ENCODE measurements around the gene GPATCH1.

- TF ChIP-seq, protein P1, sequence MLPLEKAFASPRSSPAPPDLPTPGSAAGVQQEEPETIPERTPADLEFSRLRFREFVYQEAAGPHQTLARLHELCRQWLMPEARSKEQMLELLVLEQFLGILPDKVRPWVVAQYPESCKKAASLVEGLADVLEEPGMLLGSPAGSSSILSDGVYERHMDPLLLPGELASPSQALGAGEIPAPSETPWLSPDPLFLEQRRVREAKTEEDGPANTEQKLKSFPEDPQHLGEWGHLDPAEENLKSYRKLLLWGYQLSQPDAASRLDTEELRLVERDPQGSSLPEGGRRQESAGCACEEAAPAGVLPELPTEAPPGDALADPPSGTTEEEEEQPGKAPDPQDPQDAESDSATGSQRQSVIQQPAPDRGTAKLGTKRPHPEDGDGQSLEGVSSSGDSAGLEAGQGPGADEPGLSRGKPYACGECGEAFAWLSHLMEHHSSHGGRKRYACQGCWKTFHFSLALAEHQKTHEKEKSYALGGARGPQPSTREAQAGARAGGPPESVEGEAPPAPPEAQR (tag by site-specific recombination; IDR thresholded peaks at IDR 0.05), result no peak
- no peak for TF ChIP-seq YY1 (tag by site-specific recombination; IDR thresholded peaks at IDR 0.05)
- no peak for TF ChIP-seq CTCF (tag by site-specific recombination; IDR thresholded peaks at IDR 0.05)
- TF ChIP-seq PRDM10 (tag by site-specific recombination; IDR thresholded peaks at IDR 0.05), result peak; percentile 91
- TF ChIP-seq GLIS1 (tag by site-specific recombination; IDR thresholded peaks at IDR 0.05), result peak; percentile 62
- no peak for TF ChIP-seq SCRT2 (tag by site-specific recombination; IDR thresholded peaks at IDR 0.05)
- TF ChIP-seq, protein P2, sequence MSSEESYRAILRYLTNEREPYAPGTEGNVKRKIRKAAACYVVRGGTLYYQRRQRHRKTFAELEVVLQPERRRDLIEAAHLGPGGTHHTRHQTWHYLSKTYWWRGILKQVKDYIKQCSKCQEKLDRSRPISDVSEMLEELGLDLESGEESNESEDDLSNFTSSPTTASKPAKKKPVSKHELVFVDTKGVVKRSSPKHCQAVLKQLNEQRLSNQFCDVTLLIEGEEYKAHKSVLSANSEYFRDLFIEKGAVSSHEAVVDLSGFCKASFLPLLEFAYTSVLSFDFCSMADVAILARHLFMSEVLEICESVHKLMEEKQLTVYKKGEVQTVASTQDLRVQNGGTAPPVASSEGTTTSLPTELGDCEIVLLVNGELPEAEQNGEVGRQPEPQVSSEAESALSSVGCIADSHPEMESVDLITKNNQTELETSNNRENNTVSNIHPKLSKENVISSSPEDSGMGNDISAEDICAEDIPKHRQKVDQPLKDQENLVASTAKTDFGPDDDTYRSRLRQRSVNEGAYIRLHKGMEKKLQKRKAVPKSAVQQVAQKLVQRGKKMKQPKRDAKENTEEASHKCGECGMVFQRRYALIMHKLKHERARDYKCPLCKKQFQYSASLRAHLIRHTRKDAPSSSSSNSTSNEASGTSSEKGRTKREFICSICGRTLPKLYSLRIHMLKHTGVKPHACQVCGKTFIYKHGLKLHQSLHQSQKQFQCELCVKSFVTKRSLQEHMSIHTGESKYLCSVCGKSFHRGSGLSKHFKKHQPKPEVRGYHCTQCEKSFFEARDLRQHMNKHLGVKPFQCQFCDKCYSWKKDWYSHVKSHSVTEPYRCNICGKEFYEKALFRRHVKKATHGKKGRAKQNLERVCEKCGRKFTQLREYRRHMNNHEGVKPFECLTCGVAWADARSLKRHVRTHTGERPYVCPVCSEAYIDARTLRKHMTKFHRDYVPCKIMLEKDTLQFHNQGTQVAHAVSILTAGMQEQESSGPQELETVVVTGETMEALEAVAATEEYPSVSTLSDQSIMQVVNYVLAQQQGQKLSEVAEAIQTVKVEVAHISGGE (tag by site-specific recombination; conservative IDR thresholded peaks at IDR 0.05; ENCODE audit: low read depth), result no peak
- no peak for TF ChIP-seq SETDB1 (IDR thresholded peaks at IDR 0.05; ENCODE audit: insufficient read length, low read length)
- no peak for TF ChIP-seq ZNF174 (tag by site-specific recombination; IDR thresholded peaks at IDR 0.05)
- no peak for TF ChIP-seq REPIN1 (tag by site-specific recombination; IDR thresholded peaks at IDR 0.05; ENCODE audit: low read depth)
- no peak for TF ChIP-seq ZNF488 (tag by site-specific recombination; IDR thresholded peaks at IDR 0.05)
Measured at GRCh38 chr19:33052352-33052972, 28.5 kb upstream of the GPATCH1 start.
